ENCODE measurements around the gene IL22RA2.
"Not testable (repeated sequence)": the region's sequence is repeated elsewhere in the genome, so short reads cannot be mapped to it uniquely, and the experiment has no call there.

Gene IL22RA2

DNA sequence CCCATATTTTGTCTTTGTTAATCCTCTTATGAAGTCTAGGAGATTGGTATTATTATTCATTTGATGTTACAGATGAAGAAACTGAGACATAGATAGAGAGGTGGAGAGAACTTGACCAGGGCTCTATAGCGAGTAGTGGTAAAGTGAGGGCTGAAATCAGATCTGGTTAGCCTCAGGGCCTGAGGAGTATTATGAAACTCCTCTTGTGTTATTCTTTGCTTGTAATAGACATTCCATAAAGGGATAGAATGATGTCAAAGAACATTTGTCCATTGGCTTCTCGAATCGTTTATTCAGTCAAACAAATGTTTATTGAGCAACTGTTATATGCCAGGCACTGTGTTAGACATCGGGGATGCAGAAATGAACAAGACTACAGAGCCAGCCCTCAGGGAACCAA is at the start of gene IL22RA2:
IL22RA2 (minus strand) TSS at position 144 of the 400 bp plus-strand sequence. CDS start 11,895 bp downstream, outside the sequence.
- no peak for DNase-seq

- peak in 1 of 2 donors; percentile 24 for DNase-seq
Measured at GRCh38 chr6:137222381-137222780, 48.9 kb upstream of the IL22RA2 start.

GRCh38 chr6:137219664-137220252 is 46.3 kb upstream of the IL22RA2 start:
- DNase-seq = no peak

DNA sequence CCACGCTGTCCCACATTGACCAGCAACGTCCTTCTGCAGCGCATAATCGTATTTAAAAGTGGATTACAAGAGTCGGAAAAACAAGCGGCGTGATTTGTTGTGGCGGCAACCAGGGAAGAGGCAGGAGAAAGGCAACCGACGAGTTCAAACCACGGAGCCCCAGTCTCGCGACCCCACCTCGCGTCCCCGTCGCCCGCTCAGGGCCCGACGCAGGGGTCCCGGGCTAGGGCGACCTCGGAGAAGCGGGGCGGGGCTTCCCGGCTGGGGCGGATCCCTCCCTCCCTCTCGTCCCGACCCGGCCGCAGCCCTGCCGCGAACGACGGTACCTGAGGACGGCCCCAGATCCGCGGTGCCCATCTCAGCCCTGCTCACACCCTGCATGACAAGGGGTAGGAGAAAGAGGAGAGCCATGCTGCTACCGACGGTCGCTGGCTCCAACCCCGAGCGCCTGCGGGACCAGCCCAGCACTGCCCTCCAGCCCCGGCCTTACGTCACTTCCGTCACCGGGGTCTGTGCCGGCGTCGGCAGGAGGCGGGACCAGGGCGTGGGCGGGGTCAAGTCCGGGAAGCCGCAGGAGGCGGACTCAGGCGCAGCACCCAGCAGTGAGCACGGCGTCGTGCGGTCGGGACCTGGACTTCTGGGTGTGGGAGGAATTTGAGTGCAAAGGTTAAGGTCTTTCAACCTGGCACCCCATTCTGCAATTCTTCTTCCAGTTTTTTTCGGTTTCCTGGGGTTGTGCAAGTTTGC is 45.6 kb upstream of the IL22RA2 start, which contains the start of gene IFNGR1:
IFNGR1 (minus strand) TSS at position 469 of the 747 bp plus-strand sequence; CDS start at position 411, 58 bp downstream.
- DNase-seq = peak; percentile 95

GRCh38 chr6:137218473-137218916 is 45.1 kb upstream of the IL22RA2 start:
- peak; percentile 62 to 75 for DNase-seq

- DNase-seq = peak in 1 of 2 donors; percentile 45
Measured at GRCh38 chr6:137217801-137218472, 44.5 kb upstream of the IL22RA2 start.

DNA sequence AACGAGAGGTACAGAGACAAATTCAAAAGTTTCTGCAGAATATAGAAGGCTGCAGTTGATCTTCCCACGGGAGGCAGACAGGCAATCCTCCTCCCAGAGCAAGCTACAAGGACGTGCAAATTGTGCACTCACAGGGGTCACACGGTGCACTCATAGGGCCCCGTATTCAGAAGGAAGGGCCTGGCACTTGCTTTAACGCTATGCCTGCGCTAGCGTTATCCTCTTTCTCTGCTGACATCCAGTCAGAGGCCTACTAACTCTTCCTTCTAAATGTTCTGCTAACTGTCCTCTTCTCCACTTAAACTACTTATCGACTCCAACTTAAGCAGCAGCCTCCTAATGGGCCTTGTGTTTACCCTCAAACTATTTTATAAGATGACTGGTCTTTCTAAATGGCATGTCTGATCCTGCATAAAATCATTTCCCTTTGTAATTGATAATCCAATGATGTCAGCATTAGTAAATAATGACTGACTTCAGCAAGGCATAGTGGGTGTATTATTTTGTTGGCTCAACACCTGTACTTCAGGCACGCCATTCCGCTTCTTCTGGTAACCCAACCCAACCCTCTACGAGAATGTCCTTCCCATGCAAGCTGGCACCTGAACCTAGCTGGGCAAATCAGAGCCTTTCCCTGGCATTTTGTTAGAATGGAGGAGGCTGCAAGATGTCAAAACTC is 43.6 kb upstream of the IL22RA2 start:
- DNase-seq = no peak

GRCh38 chr6:137216106-137216505 is 42.7 kb upstream of the IL22RA2 start:
- DNase-seq = no peak

- not testable (repeated sequence) for DNase-seq
Measured at GRCh38 chr6:137215630-137216029, 42.2 kb upstream of the IL22RA2 start.

GRCh38 chr6:137214931-137215330 is 41.5 kb upstream of the IL22RA2 start:
- no peak for DNase-seq

GRCh38 chr6:137213813-137214212 is 40.4 kb upstream of the IL22RA2 start:
- no peak for DNase-seq

GRCh38 chr6:137213331-137213740 is 39.9 kb upstream of the IL22RA2 start:
- DNase-seq = no peak

DNA sequence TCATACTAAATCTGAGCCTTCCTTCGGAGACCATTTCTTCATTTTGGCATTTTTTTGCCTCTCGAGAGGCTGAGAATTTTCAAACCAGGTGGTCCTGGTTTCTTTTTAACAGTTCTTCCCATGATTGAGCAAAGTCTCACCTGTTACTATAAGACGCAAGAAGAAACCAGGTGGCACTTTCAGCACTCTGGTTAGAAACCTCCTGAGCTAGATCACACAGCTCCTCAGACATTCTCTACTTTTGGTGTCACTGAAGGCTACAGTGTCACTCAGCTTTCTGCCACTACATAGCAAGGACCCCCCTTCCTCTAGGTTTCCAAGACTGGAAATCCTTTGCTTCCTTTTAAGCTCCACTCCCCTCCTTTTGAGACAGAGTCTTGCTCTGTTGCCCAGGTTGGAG is 38.5 kb upstream of the IL22RA2 start:
- DNase-seq = no peak

DNA sequence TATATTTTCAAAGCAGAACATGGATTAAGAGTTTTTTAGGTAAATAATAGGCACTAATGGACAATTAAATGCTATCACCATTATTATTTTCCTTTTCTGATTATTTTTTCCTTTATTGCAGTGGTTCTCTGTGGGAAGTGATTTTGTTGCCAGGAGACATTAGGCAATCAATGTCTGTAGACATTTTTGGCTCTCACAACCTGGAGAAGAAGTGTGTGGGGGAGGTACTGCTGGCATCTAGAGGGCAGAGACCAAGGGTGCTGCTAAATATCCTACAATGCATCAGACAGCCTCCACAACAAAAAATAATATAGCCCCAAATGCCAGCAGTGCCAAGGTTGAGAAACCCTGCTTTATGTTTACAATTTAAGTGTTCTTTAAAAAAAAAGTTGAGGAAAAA is 37.5 kb upstream of the IL22RA2 start:
- no peak for DNase-seq

- no peak for DNase-seq
Measured at GRCh38 chr6:137208279-137208678, 34.8 kb upstream of the IL22RA2 start.

DNA sequence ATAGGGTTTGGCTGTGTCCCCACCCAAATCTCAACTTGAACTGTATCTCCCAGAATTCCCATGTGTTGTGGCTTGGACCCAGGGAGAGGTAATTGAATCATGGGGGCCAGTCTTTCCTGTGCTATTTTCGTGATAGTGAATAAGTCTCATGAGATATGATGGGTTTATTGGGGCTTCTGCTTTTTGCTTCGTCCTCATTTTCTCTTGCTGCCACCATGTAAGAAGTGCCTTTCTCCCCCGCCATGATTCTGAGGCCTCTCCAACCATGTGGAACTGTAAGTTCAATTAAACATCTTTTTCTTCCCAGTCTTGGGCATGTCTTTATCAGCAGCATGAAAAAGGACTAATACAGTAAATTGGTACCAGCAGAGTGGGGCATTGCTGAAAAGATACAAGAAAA is 34.0 kb upstream of the IL22RA2 start:
- not testable (repeated sequence) for DNase-seq

- no peak for DNase-seq
Measured at GRCh38 chr6:137206577-137206976, 33.1 kb upstream of the IL22RA2 start.

DNA sequence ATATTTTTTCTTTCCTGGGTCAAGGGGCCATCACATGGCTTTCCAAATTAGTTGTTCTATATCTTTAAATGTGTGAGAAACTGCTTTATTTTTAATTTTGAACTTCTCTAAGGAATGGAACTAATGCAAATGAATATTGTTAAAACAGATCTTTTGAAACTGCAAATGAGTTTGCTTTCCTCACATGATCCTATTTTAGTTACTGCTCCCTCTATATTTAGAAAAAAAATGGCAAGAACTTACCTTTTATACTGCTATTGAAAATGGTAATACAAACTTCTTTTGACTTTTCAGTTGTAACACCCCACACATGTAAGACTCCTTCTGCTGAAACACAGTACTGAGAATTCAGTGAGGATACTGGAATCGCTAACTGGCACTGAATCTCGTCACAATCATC is 29.8 kb upstream of the IL22RA2 start:
- DNase-seq = no peak

- peak in 1 of 2 donors; percentile 20 for DNase-seq
Measured at GRCh38 chr6:137202078-137202477, 28.6 kb upstream of the IL22RA2 start.

GRCh38 chr6:137201006-137201405 is 27.6 kb upstream of the IL22RA2 start:
- DNase-seq = no peak

- DNase-seq = no peak
Measured at GRCh38 chr6:137200288-137200687, 26.8 kb upstream of the IL22RA2 start.

DNA sequence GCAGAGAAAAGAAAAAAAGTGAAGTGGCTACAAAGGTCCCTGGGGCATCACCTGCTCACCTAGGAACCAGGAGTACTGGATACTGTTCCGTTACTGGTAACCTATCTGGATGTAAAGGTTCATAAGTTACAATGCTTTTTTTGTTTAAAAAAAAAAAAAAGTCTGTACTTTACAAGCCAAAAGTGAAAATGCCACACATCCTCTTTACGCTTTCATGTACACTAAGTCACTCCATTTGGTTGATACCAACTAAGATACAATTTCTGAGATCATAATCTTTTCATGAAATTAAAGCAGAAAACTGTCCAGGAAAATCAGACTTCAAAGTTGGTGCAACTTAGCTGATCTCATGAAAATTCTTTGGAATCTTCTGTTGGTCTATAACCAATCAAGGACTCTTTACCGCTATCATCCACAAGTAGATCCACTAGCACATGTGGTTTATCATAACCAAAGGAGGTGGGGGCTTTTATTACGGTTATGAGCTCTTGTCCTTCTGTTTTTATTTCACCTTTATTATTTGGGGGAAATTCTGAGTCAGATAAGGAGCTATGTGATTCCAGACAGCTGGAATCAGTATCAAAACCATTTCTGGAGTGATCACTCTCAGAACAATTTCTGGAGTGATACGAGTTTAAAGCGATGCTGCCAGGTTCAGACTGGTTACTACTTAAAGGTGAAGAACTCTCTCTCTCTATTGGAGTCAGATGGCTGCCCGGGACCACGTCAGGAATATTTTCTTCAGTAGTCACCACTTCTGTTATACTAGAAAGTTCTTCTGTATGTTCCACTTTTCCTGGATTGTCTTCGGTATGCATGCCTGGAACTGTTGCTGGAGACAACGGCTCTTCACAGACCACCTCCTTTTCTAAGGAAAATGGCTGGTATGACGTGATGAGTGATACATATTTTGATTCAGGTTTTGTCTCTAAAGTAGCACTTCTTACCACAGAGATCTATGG is 24.5 kb upstream of the IL22RA2 start:
- no peak for DNase-seq
